ENCODE measurements around the gene ZBTB20.
A peak's percentile ranks its signal among the peaks of the same experiment; 100 is the strongest.

DNA sequence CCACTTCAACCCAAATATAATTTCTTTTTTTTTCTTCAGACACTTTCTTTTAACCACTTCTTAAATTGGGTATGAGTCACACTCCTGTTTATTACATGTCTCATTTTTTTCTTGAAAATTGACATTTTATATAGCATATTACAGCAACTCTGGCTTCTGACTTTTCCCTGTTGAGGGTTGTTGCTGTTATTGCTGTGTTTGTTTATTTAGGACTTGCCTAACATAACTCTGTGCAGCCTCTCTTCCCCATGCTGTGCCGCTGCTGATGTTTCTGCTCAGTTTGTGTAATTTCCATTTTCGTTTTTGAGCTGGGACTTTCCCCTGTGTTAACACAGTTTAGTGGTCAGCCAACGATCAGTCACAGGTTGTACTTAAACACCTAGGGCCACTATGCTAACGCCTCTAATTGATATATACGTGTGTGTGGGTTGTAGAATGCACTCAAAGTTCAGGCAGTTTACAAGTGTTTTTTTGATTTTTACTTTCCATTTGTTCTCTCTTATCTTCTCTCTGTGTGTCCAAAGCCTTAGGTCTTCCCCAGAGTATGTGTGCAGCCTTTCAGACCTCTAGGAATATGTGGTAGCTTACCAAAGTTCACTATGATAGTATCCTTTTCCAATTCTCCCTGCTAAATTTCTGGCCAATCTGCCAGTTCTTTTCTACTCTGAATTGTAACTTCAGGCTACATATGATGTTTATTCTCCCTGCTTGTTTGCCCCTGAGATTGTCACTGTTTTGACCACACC lies 337.2 kb downstream of the ZBTB20 start:
- TF ChIP-seq MYC (IDR thresholded peaks at IDR 0.05; ENCODE audit: insufficient read depth, insufficient read length, insufficient replicate concordance, low read length, severe bottlenecking), result no peak
- TF ChIP-seq, protein P1, sequence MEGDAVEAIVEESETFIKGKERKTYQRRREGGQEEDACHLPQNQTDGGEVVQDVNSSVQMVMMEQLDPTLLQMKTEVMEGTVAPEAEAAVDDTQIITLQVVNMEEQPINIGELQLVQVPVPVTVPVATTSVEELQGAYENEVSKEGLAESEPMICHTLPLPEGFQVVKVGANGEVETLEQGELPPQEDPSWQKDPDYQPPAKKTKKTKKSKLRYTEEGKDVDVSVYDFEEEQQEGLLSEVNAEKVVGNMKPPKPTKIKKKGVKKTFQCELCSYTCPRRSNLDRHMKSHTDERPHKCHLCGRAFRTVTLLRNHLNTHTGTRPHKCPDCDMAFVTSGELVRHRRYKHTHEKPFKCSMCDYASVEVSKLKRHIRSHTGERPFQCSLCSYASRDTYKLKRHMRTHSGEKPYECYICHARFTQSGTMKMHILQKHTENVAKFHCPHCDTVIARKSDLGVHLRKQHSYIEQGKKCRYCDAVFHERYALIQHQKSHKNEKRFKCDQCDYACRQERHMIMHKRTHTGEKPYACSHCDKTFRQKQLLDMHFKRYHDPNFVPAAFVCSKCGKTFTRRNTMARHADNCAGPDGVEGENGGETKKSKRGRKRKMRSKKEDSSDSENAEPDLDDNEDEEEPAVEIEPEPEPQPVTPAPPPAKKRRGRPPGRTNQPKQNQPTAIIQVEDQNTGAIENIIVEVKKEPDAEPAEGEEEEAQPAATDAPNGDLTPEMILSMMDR (IDR thresholded peaks at IDR 0.05 in 2 of 3, conservative IDR thresholded peaks at IDR 0.05 in 1 of 3; ENCODE audit: control insufficient read depth in 2 of 3, extremely low read depth in 1 of 3, insufficient read depth in 1 of 3, low read depth in 3 of 3, low read length in 3 of 3), result no peak
- TF ChIP-seq POLR2A (IDR thresholded peaks at IDR 0.05; ENCODE audit: low read depth, low read length), result no peak
- TF ChIP-seq FOXM1 (IDR thresholded peaks at IDR 0.05; ENCODE audit: low read depth, low read length), result peak; percentile 68; the same call in 1 of the 2 replicates
- no peak for TF ChIP-seq HDGF (IDR thresholded peaks at IDR 0.05)
- no peak for TF ChIP-seq HCFC1 (IDR thresholded peaks at IDR 0.05; ENCODE audit: low read length)
- TF ChIP-seq FOS (IDR thresholded peaks at IDR 0.05; ENCODE audit: borderline replicate concordance, extremely low read depth, insufficient read length), result no peak
- 0 out of 2 replicates have a peak, but pooled peaks have one; percentile 41 for TF ChIP-seq CHD2 (IDR thresholded peaks at IDR 0.05; ENCODE audit: borderline replicate concordance, low read depth, low read length)
- no peak for TF ChIP-seq SP1 (IDR thresholded peaks at IDR 0.05; ENCODE audit: low read depth, low read length)
